Measurements from ENCODE around the gene EIF1AY.

DNA sequence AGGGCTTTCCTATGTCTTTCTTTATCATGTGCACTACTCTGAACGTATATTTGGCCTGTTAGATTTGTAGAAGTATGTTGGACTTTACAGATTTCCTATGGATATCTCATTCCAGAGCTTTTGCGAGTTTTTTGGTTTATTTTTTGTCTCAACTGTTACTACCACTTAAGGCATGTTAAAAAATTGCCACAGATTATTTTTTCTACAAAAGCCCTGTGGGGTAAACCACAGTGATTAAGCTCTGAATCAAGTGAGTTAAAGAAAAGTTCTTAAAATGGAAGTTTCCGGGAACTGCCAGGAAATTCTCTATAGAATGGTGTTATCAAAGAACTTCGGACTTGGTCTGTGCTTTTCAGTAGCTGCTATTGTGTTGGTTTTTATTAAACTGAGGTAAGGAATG, 10.6 kb downstream of the EIF1AY start:
- TF ChIP-seq, protein P1, sequence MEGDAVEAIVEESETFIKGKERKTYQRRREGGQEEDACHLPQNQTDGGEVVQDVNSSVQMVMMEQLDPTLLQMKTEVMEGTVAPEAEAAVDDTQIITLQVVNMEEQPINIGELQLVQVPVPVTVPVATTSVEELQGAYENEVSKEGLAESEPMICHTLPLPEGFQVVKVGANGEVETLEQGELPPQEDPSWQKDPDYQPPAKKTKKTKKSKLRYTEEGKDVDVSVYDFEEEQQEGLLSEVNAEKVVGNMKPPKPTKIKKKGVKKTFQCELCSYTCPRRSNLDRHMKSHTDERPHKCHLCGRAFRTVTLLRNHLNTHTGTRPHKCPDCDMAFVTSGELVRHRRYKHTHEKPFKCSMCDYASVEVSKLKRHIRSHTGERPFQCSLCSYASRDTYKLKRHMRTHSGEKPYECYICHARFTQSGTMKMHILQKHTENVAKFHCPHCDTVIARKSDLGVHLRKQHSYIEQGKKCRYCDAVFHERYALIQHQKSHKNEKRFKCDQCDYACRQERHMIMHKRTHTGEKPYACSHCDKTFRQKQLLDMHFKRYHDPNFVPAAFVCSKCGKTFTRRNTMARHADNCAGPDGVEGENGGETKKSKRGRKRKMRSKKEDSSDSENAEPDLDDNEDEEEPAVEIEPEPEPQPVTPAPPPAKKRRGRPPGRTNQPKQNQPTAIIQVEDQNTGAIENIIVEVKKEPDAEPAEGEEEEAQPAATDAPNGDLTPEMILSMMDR (IDR thresholded peaks at IDR 0.05) = no peak
- TF ChIP-seq POLR2AphosphoS5 (IDR thresholded peaks at IDR 0.05; ENCODE audit: low read depth, low read length) = no peak

Measured in Panc1 (cell line).